DMS153 treated with DMSO at 0.1 percent for 48 hours (cell line): ENCODE data around the gene SHMT2.

ENCODE experiments used
- DNase-seq: peaks from one replicate; lab custom pipeline; 2025; ENCODE audit not compliant: unreplicated experiment; lab: John Stamatoyannopoulos, UW

Gene SHMT2

DNA sequence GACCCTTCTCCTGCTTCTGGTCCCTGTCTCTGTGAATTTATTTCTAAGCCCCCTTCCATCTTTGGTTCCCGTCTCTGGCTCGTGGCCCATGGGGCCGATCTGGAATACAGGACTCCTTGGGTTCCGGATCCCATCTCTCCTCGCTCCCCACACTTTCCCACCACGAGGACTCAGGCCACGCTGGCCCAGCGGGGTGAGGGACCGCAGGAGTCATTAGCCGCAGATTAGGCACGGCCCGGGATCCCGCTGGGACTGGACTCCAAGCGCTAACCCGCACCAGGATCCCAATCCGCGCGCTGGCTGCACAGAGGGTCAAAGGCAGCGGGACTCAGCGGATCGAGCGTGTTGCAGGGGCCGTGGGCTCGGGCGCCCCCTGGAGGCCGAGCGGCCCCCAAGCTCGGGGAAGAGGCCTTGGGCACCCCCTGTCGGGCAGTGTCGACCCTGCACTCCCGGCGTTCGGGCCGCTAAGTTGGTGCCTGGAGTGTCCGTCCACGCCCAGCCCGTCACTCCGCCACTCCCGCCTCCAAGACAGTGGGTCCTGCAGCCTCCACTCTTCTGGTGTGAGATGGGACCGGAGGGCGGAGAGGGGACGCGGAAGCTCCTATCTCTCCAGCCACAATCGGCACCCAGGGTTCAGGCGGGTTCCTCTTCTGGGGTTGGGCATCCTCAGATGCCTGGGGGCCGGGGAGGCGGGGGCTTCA, 9.5 kb downstream of the SHMT2 start:
- peak; percentile 80 for DNase-seq

- no peak for DNase-seq
Observed at GRCh38 chr12:57239587-57240065, 10.1 kb downstream of the SHMT2 start.

DNA sequence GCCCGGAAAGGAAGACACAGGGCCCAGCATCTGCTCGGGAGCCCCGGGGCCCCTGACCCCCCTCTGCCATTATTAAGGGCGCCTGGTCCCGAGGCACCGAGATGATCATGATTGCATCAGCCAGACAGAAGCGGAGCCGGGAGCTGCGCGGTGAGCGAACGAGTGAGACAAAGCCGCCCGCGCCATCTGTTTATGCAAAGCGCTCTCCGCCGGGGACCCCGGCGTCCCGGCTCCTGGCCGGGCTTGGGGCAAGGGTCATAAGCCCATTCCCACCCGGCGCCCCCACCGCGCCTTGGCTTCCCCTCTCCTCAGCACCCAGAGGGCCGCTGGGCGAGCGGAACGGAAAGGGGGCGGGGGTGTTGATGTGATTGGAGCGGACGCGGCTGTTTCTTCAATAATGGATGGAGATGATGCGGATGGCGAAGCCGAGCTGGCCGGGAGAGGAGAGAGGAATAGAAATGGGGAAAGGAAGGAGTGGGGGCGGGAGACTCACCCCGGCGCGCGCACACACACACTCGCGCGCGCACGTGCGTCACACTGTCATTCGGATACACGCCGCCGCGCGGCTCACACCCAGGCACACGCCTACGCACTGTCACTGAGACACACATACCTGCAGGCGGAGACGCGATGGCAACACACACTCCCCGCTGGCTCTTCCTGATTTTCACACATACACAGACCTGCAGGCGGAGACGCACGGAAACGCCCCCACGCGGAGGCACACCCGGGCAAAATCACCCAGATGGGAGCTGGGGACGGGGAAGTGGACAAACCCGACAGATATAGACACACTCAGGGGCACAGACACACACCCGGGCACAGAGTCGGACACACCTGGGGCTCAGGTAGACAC, 10.8 kb downstream of the SHMT2 start:
- DNase-seq: peak; percentile 58

- no peak for DNase-seq
Observed at GRCh38 chr12:57240926-57241401, 11.5 kb downstream of the SHMT2 start.

DNA sequence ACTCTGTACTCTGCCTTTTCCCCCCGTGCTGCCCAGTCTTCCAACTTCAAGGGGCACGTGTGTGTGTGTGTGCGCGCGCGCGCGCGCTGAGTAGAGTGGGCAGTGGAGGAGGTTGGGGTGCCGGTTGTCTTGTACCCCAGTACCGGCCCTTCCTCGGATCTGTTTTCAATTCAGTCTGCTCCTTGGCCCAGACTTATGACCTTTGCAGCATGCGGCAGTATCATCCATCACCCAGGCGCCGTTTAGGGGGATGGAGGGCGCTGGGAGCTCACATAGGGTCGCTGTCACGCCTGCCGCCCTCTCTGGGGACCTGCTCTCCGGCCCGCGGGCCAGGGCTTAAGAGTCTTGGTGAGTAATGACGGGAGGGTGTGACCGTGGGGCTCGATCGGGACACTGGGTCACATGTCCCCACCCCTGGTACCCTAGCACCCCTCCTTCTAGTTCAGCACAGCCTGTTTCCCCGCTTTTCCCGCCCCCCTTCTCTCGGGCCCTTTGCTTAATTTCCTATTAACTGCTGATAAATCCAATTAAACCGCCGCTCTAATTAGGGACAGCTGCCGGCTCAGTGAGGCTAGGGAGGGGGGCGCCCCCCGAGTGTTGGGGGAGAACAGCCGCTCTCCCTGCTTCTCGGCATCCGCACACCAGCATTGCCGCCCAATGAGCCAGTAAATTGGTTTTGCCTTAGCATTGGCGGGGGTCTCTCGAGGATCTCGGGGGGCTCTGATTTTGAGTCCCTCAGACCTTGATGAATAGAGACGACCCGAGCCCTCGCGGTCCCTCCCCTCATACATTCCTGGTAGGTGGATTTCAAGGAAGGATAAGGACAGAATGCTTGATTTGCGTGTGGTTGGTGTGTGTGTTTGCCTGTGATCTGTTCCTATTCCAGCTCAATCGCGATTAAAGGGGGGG, 12.1 kb downstream of the SHMT2 start:
- DNase-seq: no peak

DNA sequence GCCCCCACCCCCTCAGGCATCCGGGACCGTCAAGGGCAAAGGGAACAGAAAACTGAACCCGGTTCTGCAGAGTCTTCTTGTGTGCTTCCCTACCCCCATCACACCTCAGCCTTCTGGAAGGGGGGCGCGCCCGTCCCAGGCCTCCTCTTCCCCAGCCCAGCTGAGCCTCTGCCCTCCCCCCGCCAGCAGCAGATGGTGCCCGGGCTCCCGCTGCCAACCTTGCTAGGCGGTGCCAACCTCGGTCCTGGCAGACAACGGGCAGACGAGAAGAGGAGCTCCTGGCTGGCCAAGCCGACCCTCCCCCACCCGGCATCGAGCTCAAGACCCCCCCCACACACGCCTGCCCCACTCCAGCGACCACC, 12.8 kb downstream of the SHMT2 start:
- DNase-seq: peak; percentile 63

DNA sequence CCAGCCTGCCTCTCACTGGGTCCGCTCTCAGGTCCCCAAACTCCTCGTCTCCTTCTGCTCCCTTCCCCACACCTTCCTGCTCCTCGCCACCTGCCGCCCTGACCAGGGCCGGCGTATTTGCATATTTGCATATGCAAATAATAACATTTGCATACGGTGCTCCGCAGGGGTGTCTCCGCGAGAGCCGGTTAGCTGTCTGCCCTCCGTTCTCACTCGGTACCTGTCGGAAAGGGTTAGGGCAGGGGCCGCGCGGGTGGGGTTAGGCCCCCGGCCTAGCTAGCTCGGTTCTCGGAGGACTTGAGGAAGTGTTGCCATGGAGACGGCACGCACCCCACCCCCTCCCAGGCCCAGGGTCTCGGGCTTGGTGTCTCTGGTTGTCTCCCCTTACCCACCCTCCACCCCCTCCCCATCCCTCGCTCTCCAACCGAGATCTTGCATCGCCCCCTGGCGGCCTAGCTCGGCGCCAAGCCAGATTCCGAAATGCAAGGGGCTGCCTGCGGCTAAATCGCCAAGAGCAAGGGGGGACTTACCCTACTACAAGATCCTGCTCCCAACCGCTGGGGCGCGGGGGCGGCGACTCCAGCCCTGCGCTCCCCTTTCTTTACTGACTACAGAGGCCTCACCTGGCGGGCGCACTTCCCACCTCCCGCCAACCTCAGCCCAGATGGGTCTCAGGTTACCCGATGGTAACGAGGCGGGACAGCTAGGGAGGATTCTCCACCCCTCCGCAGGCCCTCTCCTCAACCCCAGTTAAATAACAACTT, 13.4 kb downstream of the SHMT2 start:
- peak; percentile 73 for DNase-seq

DNA sequence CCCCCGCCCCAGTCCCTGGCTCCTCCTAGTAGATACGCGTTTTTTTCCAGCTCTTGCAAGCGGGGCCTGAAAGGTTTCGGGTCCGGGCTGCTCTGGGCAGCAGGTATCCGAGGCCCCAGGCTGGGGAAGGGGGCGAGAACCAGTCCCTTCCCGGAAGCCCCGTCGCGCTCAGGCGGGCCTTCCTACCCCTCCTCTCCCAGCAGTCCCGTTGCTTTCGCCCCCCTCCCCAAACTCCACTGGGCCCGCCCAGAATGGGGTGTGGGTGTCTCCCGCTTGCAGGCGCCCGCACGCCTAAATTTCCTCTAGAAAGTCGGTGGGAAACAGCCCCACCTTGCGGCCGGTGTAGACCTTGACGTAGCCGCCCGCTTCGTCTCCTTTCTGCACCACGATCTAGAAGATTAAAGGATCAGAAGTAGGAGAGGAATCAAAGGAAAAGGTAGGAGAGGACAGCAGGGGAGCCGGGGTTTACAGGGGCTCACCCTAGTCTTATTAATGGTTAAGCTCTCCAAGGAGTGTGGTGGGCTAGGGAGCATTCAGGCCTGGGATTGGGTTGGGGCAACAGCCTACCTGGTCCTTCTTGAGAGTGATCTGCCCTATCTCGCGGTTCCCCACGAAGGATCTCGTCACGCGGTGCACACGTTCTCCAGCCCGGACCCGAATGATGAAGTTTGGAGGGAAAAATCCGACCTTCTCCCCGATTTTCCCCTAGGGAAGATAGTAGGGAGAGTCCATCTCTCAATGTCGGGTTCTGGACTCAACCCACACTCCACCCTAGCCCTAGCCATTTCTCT, 14.2 kb downstream of the SHMT2 start:
- peak; percentile 70 for DNase-seq

DNA sequence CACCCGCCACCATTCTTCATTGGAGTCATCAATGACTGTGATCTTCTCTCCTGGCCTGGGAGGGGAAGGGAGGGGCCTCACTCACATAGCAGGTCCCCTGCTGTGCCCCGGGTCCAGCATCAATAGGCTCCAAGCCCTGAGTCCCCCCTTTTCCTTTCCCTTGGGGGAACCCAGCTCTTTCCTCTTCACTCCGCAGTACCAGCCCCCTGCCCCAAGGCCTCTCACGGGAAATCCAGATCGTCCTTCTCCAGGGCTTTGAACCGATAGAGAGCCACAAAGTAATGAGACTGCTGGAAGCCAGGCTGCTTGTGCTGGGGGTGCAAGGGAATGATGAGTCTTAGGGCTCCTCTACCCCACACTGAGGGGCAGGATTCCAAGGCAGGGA, 14.8 kb downstream of the SHMT2 start:
- DNase-seq: no peak

DNA sequence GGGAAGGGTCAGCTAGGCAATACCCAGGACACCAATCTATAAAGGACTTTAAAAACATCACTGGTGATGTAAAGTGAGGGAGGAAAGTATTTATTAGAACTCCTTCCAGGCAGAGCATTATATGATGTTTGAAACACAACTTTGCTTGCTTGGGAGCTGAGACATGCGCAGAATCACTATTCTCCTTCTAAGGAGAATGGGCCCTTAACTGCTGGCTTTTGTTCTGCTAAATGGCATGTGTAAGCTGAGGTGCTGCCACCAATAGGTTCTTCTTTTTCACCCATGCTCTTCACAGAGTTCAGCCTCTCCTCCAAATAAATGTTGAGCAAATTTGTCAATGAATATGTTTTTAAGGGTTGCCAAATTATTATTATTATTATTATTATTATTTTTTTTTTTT, 17.5 kb downstream of the SHMT2 start:
- DNase-seq: no peak

- no peak for DNase-seq
Observed at GRCh38 chr12:57248934-57249742, 19.6 kb downstream of the SHMT2 start.

DNA sequence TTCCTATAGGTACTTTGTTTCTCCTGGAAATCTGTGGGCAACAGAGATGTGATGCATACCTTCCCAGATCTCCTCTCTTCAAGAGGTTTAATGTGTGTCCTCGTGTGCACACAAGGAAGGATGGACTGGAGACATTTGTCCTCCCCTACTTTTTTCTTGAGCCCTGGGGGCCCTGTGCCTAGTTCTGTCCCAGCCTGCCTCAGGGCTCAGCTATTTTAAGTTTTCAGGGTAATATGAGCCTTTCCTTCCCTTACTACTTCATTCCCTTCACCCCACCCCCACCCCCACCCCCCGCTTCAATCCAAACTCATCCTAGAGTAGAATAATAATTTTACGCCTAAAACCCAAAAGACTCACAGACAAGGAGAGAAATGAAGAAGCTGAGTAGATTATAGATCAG, 21.0 kb downstream of the SHMT2 start:
- no peak for DNase-seq

- no peak for DNase-seq
Observed at GRCh38 chr12:57250956-57251355, 21.4 kb downstream of the SHMT2 start, which contains the start of gene STAC3. TSS of gene STAC3 (minus strand) at chr12:57251187. CDS start at chr12:57249636, 1,551 bp downstream.

GRCh38 chr12:57254506-57255280, 25.2 kb downstream of the SHMT2 start:
- DNase-seq: no peak

GRCh38 chr12:57255916-57256315, 26.4 kb downstream of the SHMT2 start:
- no peak for DNase-seq

- DNase-seq: no peak
Observed at GRCh38 chr12:57258977-57259970, 29.8 kb downstream of the SHMT2 start.

DNA sequence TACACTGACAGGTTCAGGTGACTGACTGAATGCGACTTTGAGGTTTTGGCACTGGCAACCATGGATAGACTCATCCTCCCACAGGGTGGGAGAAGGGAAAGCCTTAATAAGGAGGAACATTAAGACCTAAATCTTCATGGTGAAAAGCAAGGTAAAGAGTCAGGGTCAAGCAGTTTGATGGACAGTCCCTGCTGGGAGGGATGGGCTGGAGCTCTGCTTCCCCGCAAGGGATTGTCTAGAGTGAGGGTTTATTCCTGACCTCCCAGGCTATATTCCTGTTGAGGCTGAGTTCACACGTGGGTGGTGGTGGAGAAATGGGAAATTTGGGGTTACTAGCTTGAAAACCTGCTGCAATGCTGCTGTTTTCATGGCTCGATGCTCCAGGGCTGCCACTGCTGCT, 30.9 kb downstream of the SHMT2 start:
- no peak for DNase-seq
